CD14-positive monocyte (primary cell): Measurements from ENCODE around the gene ANTXRL. TPM values are rescaled to one million over a fixed set of nuclear protein-coding genes. Genes with fewer than 3 reads are reported as not detected.
A peak's percentile ranks its signal among the peaks of the same experiment; 100 is the strongest.

Experiments used
- DNase-seq, 3 donors: peaks; one replicate each; pipeline ENCODE4 v3.0.0-alpha.2; 2011 to 2022
- H2AFZ ChIP-seq: 2 replicates; pipeline ENCODE4 v1.6.0; 2012; ENCODE audit warnings: mild to moderate bottlenecking, low read depth, low read length, inconsistent platforms; ENCODE audit not compliant: insufficient read depth, poor library complexity, severe bottlenecking
- H3K27ac ChIP-seq, 2 donors: 1 replicate in 1 of 2; 2 replicates in 1 of 2; pipeline ENCODE4 v1.5.1; 2012 to 2013; ENCODE audit warnings: low read length in 2 of 2, control low read depth in 1 of 2, inconsistent platforms in 1 of 2, low read depth in 1 of 2, mild to moderate bottlenecking in 1 of 2
- H3K27me3 ChIP-seq, 2 donors: one replicate each; pipeline versions ENCODE4 v1.6.0 to v1.6.1; 2011 to 2013; ENCODE audit warnings: low read length in 2 of 2; ENCODE audit not compliant: control insufficient read depth in 2 of 2, insufficient read depth in 2 of 2
- H3K36me3 ChIP-seq, 2 donors: replicated peaks in 1 of 2; 1 replicate in 1 of 2; 2 replicates in 1 of 2; pipeline versions ENCODE4 v1.5.1 to v1.6.1; 2012 to 2013; ENCODE audit warnings: low read length in 2 of 2, control low read depth in 1 of 2, inconsistent platforms in 1 of 2, mild to moderate bottlenecking in 1 of 2; ENCODE audit not compliant: insufficient read depth in 2 of 2, control insufficient read depth in 1 of 2
- H3K4me1 ChIP-seq, 2 donors: 1 replicate in 1 of 2; 2 replicates in 1 of 2; pipeline versions ENCODE4 v1.5.1 to v1.6.1; 2012 to 2013; ENCODE audit warnings: low read length in 2 of 2, control low read depth in 1 of 2, inconsistent platforms in 1 of 2, mild to moderate bottlenecking in 1 of 2, moderate library complexity in 1 of 2; ENCODE audit not compliant: insufficient read depth in 2 of 2, control insufficient read depth in 1 of 2
- H3K4me2 ChIP-seq: replicated peaks from 2 replicates; pipeline ENCODE3; 2012; ENCODE audit warnings: low read length, moderate library complexity, mild to moderate bottlenecking; ENCODE audit not compliant: poor library complexity, severe bottlenecking; ENCODE audit errors: extremely low read depth
- H3K4me3 ChIP-seq, 3 experiments: fragments of 200-600 bp in 1 of 3; sonication (generic) in 1 of 3; replicated peaks in 1 of 3; 1 replicate in 2 of 3; 2 replicates in 1 of 3; pipeline ENCODE4 v1.5.1; 2011 to 2013; ENCODE audit warnings: low read length in 3 of 3, mild to moderate bottlenecking in 3 of 3, control low read depth in 2 of 3, low read depth in 2 of 3, inconsistent platforms in 1 of 3, moderate library complexity in 1 of 3
- H3K79me2 ChIP-seq: 2 replicates; pipeline ENCODE4 v1.6.0; 2012; ENCODE audit warnings: mild to moderate bottlenecking, control low read depth, inconsistent platforms, low read length, moderate library complexity; ENCODE audit not compliant: insufficient read depth
- H3K9ac ChIP-seq: 2 replicates; pipeline ENCODE4 v1.6.0; 2017; ENCODE audit warnings: low read length, mild to moderate bottlenecking; ENCODE audit not compliant: insufficient read depth, poor library complexity, severe bottlenecking
- H3K9me3 ChIP-seq, 2 donors: replicated peaks in 1 of 2; 1 replicate in 1 of 2; 2 replicates in 1 of 2; pipeline versions ENCODE4 v1.5.1 to v1.6.1; 2012 to 2013; ENCODE audit warnings: low read length in 2 of 2, control low read depth in 1 of 2; ENCODE audit not compliant: control insufficient read depth in 1 of 2, insufficient read depth in 1 of 2
- H4K20me1 ChIP-seq: 2 replicates; pipeline ENCODE4 v1.6.0; 2012; ENCODE audit warnings: mild to moderate bottlenecking, low read length, control low read depth, moderate library complexity; ENCODE audit not compliant: insufficient read depth
- H3K27ac Mint-ChIP-seq, 7 donors: one replicate each; pipeline ENCODE4 v1.8.0; 2020; ENCODE audit warnings: mild to moderate bottlenecking in 7 of 7, mixed read lengths in 7 of 7, moderate library complexity in 6 of 7, inconsistent platforms in 2 of 7
- H3K27me3 Mint-ChIP-seq, 3 donors: one replicate each; pipeline ENCODE4 v1.8.0; 2021 to 2022; ENCODE audit warnings: low read depth in 3 of 3, mild to moderate bottlenecking in 3 of 3, mixed read lengths in 3 of 3, moderate library complexity in 3 of 3, inconsistent platforms in 1 of 3
- H3K36me3 Mint-ChIP-seq, 2 donors: one replicate each; pipeline ENCODE4 v1.8.0; 2020; ENCODE audit warnings: mixed read lengths in 2 of 2, inconsistent platforms in 1 of 2, mild to moderate bottlenecking in 1 of 2
- H3K4me1 Mint-ChIP-seq: one replicate; pipeline ENCODE4 v1.8.0; 2020; ENCODE audit warnings: mild to moderate bottlenecking, mixed read lengths
- H3K4me3 Mint-ChIP-seq, 2 donors: one replicate each; pipeline ENCODE4 v1.8.0; 2020; ENCODE audit warnings: mild to moderate bottlenecking in 2 of 2, mixed read lengths in 2 of 2, moderate library complexity in 1 of 2
- H3K9me3 Mint-ChIP-seq, 7 donors: one replicate each; pipeline ENCODE4 v1.8.0; 2020 to 2022; ENCODE audit warnings: mixed read lengths in 7 of 7, mild to moderate bottlenecking in 6 of 7, moderate library complexity in 6 of 7, inconsistent platforms in 2 of 7
- WGBS: methylation state at CpG from one replicate; pipeline ENCODE4 v1.1.5; 2013; ENCODE audit warnings: missing lambda C conversion rate; ENCODE audit not compliant: insufficient coverage; 5-methylcytosine and 5-hydroxymethylcytosine counted together
- intact Hi-C, 2 donors: fragments of 100-400 bp; cut with micrococcal nuclease; formaldehyde crosslinking; loops; one replicate each; pipeline versions ENCODE4 v1.15.0 to v1.15.1; 2023
- polyA plus RNA-seq, 3 donors: library from polyadenylated mRNA; depleted of rRNA in 1 of 3; unstranded in 2 of 3; stranded (reverse) in 1 of 3; fragments of 300-500 nt in 2 of 3; fragments of >200 nt in 1 of 3; fragmentation: Illumina TruSeq in 2 of 3; gene quantifications; 1 replicate in 2 of 3; 2 replicates in 1 of 3; pipeline ENCODE4 v1.2.3, GENCODE V29; 2012 to 2021
- TF ChIP-seq, protein P1 (sequence below): fragments of 200-600 bp; IDR thresholded peaks from one replicate; pipeline ENCODE4 v1.8.0; 2022; ENCODE audit warnings: antibody characterized with exemption, mild to moderate bottlenecking

Gene ANTXRL
- polyA plus RNA-seq, 3 donors = not detected

- Histone ChIP-seq H3K79me2 (no peaks in the 10 kb centered on the region), H3K4me1 (no peaks in the 10 kb centered on the region), H3K4me3 (no peak overlapping the region), H3K27me3 (no peaks in the 10 kb centered on the region), H3K4me2 (no peak overlapping the region), H3K9me3 (no peaks in the 10 kb centered on the region), H2AFZ (no peak overlapping the region), H4K20me1 (no peaks in the 10 kb centered on the region), H3K9ac (no peak overlapping the region), H3K27ac (no peak overlapping the region), H3K36me3 (no peaks in the 10 kb centered on the region)
- peaks cover 0 to 22% (median 16%) of the 10 kb centered on the region in 3 donors for H3K27me3 Mint-ChIP-seq
- H3K4me1 Mint-ChIP-seq = no peaks in the 10 kb centered on the region
- H3K9me3 Mint-ChIP-seq = no peaks in the 10 kb centered on the region
- H3K36me3 Mint-ChIP-seq = no peaks in the 10 kb centered on the region
- no peak for DNase-seq
- TF ChIP-seq, protein P1, sequence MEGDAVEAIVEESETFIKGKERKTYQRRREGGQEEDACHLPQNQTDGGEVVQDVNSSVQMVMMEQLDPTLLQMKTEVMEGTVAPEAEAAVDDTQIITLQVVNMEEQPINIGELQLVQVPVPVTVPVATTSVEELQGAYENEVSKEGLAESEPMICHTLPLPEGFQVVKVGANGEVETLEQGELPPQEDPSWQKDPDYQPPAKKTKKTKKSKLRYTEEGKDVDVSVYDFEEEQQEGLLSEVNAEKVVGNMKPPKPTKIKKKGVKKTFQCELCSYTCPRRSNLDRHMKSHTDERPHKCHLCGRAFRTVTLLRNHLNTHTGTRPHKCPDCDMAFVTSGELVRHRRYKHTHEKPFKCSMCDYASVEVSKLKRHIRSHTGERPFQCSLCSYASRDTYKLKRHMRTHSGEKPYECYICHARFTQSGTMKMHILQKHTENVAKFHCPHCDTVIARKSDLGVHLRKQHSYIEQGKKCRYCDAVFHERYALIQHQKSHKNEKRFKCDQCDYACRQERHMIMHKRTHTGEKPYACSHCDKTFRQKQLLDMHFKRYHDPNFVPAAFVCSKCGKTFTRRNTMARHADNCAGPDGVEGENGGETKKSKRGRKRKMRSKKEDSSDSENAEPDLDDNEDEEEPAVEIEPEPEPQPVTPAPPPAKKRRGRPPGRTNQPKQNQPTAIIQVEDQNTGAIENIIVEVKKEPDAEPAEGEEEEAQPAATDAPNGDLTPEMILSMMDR = no peak
- no peak overlapping the region for H3K27ac Mint-ChIP-seq
- intact Hi-C loops = no loop called here
- 67% methylated on average over 3 of the region's 4 CpGs for WGBS
- peak overlapping the region in 1 of 2 donors; percentile 40 for H3K4me3 Mint-ChIP-seq
Observed at GRCh38 chr10:46272863-46273415, 13.9 kb upstream of the ANTXRL start.

DNA sequence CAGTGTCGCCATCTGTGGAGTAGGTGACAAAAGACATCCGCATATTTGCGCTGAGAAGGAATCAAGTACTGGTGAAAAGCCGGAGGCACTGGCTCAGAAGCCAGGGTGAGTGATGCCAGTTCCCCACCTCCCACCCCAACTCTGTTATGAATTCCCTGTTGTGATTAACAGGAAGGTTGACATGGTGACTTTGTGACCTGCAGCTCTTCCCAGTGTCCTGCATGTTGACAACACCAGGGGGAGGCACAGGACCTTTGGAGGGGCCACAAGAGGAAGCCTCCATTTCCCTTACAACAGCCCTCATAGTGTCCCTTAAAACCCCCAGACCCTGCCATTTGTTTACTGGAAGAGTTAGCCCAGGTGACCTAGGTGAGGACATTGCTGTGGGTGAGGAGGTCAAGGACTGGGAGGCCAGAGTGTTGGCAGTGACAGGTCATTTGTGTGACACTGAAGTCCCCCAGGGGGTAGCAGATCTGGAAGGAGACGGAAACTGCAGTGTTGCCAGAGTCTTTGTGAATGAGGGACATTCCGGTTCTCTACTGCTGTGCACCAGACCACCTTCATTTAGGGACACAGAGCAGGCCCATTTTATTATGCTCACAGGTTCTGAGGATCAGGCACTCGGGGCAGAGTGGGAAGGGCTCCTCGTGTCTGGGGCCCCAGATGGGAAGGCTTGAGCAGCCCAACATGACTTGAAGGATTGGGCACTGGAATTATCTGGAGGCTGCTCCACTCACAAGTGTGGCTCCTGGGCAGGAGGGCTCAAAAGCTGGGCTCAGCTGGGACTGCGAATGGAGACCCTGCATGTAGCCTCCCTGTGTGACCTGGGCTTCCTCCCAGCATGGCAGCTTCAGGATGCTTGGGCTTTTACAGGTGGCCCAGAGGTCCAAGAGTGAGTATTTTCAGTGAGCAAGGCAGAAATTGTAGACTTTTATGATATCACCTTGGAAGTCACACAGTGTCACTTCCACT lies 13.0 kb upstream of the ANTXRL start:
- TF ChIP-seq, protein P1 = no peak
- H3K9me3 ChIP-seq = no peaks in the 10 kb centered on the region
- H3K4me3 Mint-ChIP-seq = no peak overlapping the region
- 87% methylated on average over 4 of the region's 9 CpGs for WGBS
- H3K9me3 Mint-ChIP-seq = no peaks in the 10 kb centered on the region
- intact Hi-C loops = no loop called here
- no peak overlapping the region for H2AFZ ChIP-seq
- no peak overlapping the region for H3K27ac ChIP-seq
- H4K20me1 ChIP-seq = no peaks in the 10 kb centered on the region
- H3K27ac Mint-ChIP-seq = no peak overlapping the region
- no peaks in the 10 kb centered on the region for H3K4me1 Mint-ChIP-seq
- H3K4me3 ChIP-seq = no peak overlapping the region
- no peaks in the 10 kb centered on the region for H3K27me3 ChIP-seq
- no peak overlapping the region for H3K9ac ChIP-seq
- no peak overlapping the region for H3K4me2 ChIP-seq
- no peaks in the 10 kb centered on the region for H3K4me1 ChIP-seq
- H3K27me3 Mint-ChIP-seq = peaks cover 0 to 22% (median 19%) of the 10 kb centered on the region in 3 donors
- no peaks in the 10 kb centered on the region for H3K79me2 ChIP-seq
- DNase-seq = peak in 1 of 3 donors; percentile 22
- no peaks in the 10 kb centered on the region for H3K36me3 ChIP-seq
- H3K36me3 Mint-ChIP-seq = no peaks in the 10 kb centered on the region
